MV-4-11 (cell line): Measurements from ENCODE around the gene THAP2.

ENCODE experiments used
- DNase-seq: peaks from one replicate; lab custom pipeline; 2025; lab: John Stamatoyannopoulos, UW

THAP2 gene

DNA sequence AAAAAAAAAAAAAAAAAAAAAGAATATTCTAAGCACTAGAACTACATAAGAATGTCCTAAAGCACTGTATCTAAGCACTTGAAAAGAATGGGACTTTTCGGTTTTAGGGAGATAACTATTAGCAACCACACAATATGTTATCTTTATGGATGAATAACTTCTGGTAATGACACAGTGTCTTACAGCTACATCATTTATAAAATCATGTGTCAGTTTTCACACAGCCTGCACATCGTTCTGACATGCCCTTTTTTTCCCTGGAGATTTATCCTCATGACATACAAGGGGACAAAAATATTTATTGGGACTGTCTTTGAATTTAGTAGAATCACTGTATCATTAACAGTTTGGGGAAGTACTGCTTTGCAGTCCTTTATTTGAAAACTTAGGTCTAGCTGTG is 39.1 kb downstream of the THAP2 start:
- no peak for DNase-seq

DNA sequence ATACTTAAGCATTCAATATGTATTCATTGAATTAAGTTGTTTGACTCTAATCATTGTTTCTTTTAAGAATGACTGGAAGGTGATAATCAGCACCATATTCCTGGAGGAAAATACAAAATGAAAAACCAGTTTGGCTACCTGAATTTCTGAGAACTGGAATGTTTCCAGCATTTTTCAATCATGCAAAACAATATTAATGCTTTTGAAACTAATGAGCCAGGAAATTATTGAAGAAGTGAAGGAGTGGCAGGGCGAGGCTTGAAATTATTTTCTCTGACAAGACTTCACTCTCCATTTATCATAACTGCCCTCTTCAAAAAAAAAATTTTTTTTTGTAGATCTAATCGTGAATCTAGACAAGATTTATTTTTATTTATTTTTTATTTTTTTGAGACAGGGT is 40.8 kb downstream of the THAP2 start:
- DNase-seq = no peak

DNA sequence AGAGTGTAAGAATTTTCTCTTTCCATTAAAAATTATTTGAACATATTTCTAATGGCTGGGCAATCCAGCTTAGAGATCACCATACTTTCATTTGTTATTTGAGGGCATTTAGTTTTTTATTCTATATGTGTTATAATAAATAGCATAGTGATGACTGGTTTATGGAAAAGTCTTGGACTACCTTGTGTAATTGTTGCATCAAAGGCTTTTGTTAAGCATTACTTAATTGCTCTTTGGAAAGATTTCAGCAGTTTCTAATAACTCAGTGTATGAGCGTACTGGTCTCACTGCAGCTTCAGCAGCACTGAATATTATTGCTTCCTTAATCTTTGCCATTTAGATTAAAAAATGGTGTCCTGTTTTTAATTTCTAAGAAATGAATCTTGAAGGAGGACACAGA is 44.6 kb downstream of the THAP2 start:
- no peak for DNase-seq

DNA sequence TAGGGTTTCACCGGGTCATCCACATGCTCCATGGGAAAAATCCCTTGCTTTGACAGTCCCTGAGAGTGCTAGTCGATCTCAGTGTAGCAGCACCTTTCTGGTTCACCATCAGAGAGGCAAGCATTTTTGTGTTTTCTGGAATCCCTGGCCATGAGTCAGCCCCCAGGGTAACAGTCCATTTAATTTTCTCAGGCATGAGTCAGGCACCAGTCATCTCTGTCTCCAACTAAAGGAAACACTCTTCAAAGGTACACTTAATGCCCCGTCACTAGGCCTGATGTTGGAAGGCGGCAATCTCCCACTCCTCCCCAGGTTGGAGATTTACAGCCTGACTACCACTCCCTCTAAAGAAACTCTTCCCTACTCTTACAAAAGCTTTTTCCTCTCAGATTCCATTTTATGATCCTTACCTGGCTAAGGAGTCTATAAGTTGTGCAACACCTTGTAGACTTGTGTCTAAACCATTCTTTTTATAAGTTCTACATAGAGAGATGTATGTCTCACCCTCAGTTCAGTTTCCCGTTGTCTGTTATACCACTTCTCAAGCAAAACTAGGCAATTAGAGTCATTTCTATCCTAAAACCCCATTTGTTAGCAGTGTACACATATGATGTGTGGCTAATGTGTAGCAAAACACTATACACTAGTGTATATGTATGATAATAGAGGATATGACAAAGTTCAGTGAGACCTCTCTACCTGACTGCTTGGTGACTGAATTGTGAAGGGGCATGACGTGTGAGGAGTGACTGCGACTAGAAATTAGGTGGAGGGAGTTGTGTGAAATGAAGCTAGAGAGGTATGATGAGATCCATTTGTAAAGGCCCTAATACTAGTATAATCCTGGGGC is 46.4 kb downstream of the THAP2 start:
- no peak for DNase-seq

- no peak for DNase-seq
Measured at GRCh38 chr12:71718611-71719010, 54.5 kb downstream of the THAP2 start.

DNA sequence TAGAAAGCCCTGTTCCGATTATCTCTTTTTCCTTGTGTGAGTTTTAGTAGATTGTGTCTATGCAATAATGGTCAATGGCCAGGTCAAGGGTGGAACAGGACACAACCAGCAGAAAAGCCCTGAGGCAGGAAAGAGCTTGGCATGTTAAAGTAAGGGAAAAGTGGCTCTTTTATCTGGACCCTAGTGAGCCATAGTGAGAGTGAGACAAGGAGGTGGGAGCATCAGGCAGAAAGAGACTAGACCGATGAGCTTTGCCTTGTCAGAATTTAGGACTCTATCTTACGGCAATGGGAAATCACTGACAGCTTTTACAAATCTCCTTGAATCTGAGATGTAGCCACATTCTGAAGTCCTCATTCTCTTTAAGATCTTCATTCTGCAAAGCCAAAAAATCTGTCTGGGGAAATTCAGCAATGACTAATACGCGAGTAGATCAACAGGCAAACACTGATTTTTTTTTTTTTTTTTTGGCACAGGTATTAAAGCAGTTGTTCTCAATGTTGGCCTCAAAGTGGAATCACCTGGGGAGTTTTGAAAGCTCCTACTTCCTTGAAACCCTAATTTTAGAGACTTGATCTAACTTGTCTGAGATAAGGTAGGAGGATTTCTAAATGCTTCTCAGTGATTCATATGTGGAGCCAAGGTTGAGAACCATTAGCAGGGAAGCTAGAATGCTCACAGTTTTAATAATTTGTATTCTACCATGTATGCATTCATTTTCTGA is 55.7 kb downstream of the THAP2 start:
- DNase-seq = no peak

DNA sequence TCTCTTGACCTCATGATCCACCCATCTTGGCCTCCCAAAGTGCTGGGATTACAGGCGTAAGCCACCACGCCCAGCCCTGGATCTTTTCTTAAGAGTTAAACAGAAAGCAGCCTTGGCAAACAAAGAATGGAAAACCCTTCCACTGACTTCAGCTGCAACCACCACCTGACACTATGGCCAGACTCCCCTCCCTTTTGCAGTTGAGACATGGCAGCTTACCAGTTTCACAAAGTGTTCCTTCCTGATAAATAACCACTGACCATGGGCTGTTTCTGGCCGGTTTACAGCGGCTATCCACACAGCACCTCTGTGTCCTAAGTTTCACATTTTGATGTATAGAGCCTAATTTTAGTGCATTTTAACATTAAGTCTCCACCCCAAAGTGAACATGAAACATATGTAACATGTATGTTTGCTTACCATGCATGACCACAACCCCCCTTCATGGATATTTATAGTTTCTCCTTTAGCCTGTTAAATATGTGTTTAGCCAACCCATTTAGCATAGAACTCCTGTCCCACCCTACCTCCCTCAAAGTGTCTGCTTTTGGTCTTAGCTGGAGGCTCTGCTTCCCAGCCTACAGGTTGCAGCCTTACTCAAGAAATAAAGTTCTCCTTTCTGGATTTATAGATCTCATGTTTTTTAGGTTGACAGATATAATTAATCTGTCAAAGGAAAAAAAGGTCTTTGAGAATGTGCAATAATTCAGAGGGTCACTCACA is 57.8 kb downstream of the THAP2 start:
- DNase-seq = no peak

GRCh38 chr12:71725011-71725410 is 60.9 kb downstream of the THAP2 start:
- DNase-seq = no peak

DNA sequence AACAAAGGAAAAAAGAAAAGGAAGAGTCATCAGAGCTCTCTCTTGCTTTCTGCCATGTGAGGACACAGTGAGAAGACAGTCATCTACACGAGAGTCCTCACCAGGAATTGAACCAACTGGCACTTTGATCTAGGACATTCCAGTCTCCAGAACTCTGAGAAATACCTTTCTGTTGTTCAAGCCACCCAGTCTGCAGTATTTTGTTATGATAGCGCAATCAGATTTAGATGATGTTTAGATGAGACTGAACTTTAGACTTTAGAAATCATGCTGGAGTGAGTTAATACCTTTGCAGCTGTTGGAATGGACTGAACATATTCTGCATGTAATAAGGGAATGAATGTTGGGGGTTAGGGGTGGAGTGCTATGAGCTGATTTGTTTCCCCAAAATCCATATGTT is 62.4 kb downstream of the THAP2 start:
- DNase-seq = no peak

DNA sequence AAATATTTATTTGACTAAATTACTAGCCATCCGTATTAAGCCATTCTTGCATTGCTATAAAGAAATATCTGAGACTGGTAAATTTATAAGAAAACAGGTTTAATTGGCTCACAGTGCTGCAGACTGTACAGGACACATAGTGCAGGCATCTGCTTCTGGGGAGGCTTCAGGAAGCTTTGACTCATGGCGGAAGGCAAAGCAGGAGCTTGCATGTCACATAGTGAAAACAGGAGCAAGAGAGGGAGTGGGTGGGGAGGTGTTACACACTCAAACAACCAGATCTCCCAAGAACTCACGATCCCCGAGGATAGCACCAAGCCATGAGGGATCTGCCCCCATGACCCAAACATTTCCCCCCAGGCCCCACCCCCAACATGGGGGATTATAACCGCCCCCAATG is 63.9 kb downstream of the THAP2 start:
- no peak for DNase-seq
